H1 (cell line): ENCODE measurements around the gene SNAPC2. TPM values are rescaled to one million over a fixed set of nuclear protein-coding genes. Genes with fewer than 3 reads are reported as not detected.

ENCODE experiments used
- CTCF ChIA-PET: fragments of 300-600 bp; sonication (Branson Sonifier 250); formaldehyde crosslinking; loops from one replicate; lab custom pipeline; 2021; ENCODE audit not compliant: partially characterized antibody; lab: Charles Lee
- POLR2A ChIA-PET: fragments of 300-600 bp; sonication (Branson Sonifier 250); formaldehyde crosslinking; loops from one replicate; lab custom pipeline; 2021; ENCODE audit warnings: inconsistent platforms; ENCODE audit not compliant: partially characterized antibody; lab: Charles Lee
- DNase-seq, 2 experiments: peaks; one replicate each; pipeline versions ENCODE4 v3.0.0 to v3.0.0-alpha.2; 2010 to 2022; ENCODE audit warnings: low spot score in 2 of 2, low read depth in 1 of 2, mixed read lengths in 1 of 2
- FAIRE-seq: peaks from 2 replicates; lab custom pipeline; 2011; peaks lifted over from hg19 to GRCh38; lab: Jason Lieb, UNC
- H2AFZ ChIP-seq: 2 replicates; pipeline ENCODE4 v1.8.1; 2012; ENCODE audit warnings: low read length, inconsistent platforms
- H2AK5ac ChIP-seq: 2 replicates; pipeline ENCODE4 v1.6.1; 2013; ENCODE audit warnings: low read depth, low read length
- H2BK120ac ChIP-seq: replicated peaks from 2 replicates; pipeline ENCODE3; 2013; ENCODE audit warnings: low read depth, low read length, inconsistent platforms
- H2BK12ac ChIP-seq: 2 replicates; pipeline ENCODE4 v1.6.1; 2013; ENCODE audit warnings: low read depth, low read length
- H2BK15ac ChIP-seq: 2 replicates; pipeline ENCODE4 v1.6.1; 2013; ENCODE audit warnings: low read length
- H2BK20ac ChIP-seq: 2 replicates; pipeline ENCODE4 v1.6.1; 2013; ENCODE audit warnings: low read length
- H2BK5ac ChIP-seq: 2 replicates; pipeline ENCODE4 v1.6.1; 2013; ENCODE audit warnings: low read depth, low read length
- H3K14ac ChIP-seq: 2 replicates; pipeline ENCODE4 v1.6.1; 2013; ENCODE audit warnings: inconsistent platforms; ENCODE audit not compliant: insufficient read length
- H3K18ac ChIP-seq: 2 replicates; pipeline ENCODE4 v1.6.1; 2013; ENCODE audit warnings: low read length; ENCODE audit errors: extremely low read depth
- H3K23ac ChIP-seq: 2 replicates; pipeline ENCODE4 v1.6.1; 2013; ENCODE audit warnings: inconsistent platforms; ENCODE audit not compliant: insufficient read length
- H3K23me2 ChIP-seq: 2 replicates; pipeline ENCODE4 v1.6.1; 2013; ENCODE audit warnings: low read depth, low read length
- H3K27ac ChIP-seq: 2 replicates; pipeline ENCODE4 v1.6.1; 2011; ENCODE audit warnings: low read depth, low read length, inconsistent platforms
- H3K27me3 ChIP-seq, 4 experiments: replicated peaks in 1 of 4; 1 replicate in 1 of 4; 2 replicates in 3 of 4; pipeline versions ENCODE4 v1.6.1 to v1.8.1; 2011 to 2013; ENCODE audit warnings: low read length in 3 of 4, mild to moderate bottlenecking in 3 of 4, inconsistent platforms in 2 of 4, mixed read lengths in 2 of 4, moderate library complexity in 1 of 4; ENCODE audit not compliant: control insufficient read depth in 3 of 4, insufficient read depth in 3 of 4; ENCODE audit errors: extremely low read depth in 1 of 4
- H3K36me3 ChIP-seq, 4 experiments: 2 replicates each; pipeline versions ENCODE4 v1.6.1 to v1.8.1; 2011 to 2013; ENCODE audit warnings: mild to moderate bottlenecking in 4 of 4, low read length in 3 of 4, moderate library complexity in 2 of 4, control low read depth in 1 of 4, inconsistent platforms in 1 of 4; ENCODE audit not compliant: insufficient read depth in 4 of 4, control insufficient read depth in 2 of 4
- H3K4ac ChIP-seq: replicated peaks from 2 replicates; pipeline ENCODE3; 2013; ENCODE audit warnings: low read length, low read depth, mixed read lengths, inconsistent platforms; ENCODE audit not compliant: insufficient read length
- H3K4me1 ChIP-seq, 4 experiments: replicated peaks in 1 of 4; 1 replicate in 1 of 4; 2 replicates in 3 of 4; pipeline versions ENCODE4 v1.6.1 to v1.8.1; 2011 to 2013; ENCODE audit warnings: low read length in 3 of 4, inconsistent platforms in 2 of 4, mixed read lengths in 1 of 4; ENCODE audit not compliant: insufficient read depth in 4 of 4, control insufficient read depth in 3 of 4
- H3K4me2 ChIP-seq, 2 experiments: 2 replicates each; pipeline versions ENCODE4 v1.6.1 to v1.8.1; 2011 to 2013; ENCODE audit warnings: low read depth in 2 of 2, low read length in 2 of 2, control low read depth in 1 of 2, inconsistent platforms in 1 of 2, mild to moderate bottlenecking in 1 of 2; ENCODE audit not compliant: insufficient read depth in 1 of 2
- H3K4me3 ChIP-seq, 4 experiments: fragments of 200-600, 300-600 bp in 1 of 4; sonication (generic), shearing (Covaris generic), sonication (Bioruptor Twin) in 1 of 4; 2 replicates each; pipeline versions ENCODE4 v1.5.1 to v1.8.1; 2011 to 2016; ENCODE audit warnings: low read length in 4 of 4, low read depth in 3 of 4, control low read depth in 2 of 4, inconsistent platforms in 2 of 4, mild to moderate bottlenecking in 2 of 4, mixed read lengths in 1 of 4, moderate library complexity in 1 of 4; ENCODE audit not compliant: insufficient read depth in 2 of 4; ENCODE audit errors: extremely low read depth in 1 of 4
- H3K56ac ChIP-seq: replicated peaks from 2 replicates; pipeline ENCODE3; 2013; ENCODE audit warnings: low read depth, mild to moderate bottlenecking, mixed read lengths, low read length, inconsistent platforms; ENCODE audit not compliant: insufficient read length
- H3K79me1 ChIP-seq: 2 replicates; pipeline ENCODE4 v1.6.1; 2013; ENCODE audit warnings: low read depth, low read length, control low read depth
- H3K79me2 ChIP-seq, 2 experiments: 2 replicates each; pipeline versions ENCODE4 v1.6.1 to v1.8.1; 2012 to 2013; ENCODE audit warnings: low read length in 2 of 2, mild to moderate bottlenecking in 2 of 2, inconsistent platforms in 1 of 2; ENCODE audit not compliant: insufficient read depth in 2 of 2, control insufficient read depth in 1 of 2
- H3K9ac ChIP-seq, 4 experiments: replicated peaks in 1 of 4; 1 replicate in 1 of 4; 2 replicates in 3 of 4; pipeline versions ENCODE4 v1.6.1 to v1.8.1; 2011 to 2013; ENCODE audit warnings: low read depth in 3 of 4, low read length in 3 of 4, control low read depth in 2 of 4, mild to moderate bottlenecking in 2 of 4, moderate library complexity in 2 of 4, inconsistent platforms in 1 of 4; ENCODE audit errors: extremely low read depth in 1 of 4
- H3K9me3 ChIP-seq, 2 experiments: 2 replicates each; pipeline versions ENCODE4 v1.6.1 to v1.8.1; 2012 to 2013; ENCODE audit warnings: mild to moderate bottlenecking in 2 of 2, moderate library complexity in 2 of 2, control low read depth in 1 of 2, inconsistent platforms in 1 of 2, low read depth in 1 of 2, low read length in 1 of 2, mixed read lengths in 1 of 2; ENCODE audit not compliant: insufficient read depth in 2 of 2
- H4K20me1 ChIP-seq, 2 experiments: replicated peaks in 1 of 2; 2 replicates each; pipeline versions ENCODE3 to v1.8.1; 2011 to 2013; ENCODE audit warnings: inconsistent platforms in 2 of 2, low read length in 2 of 2, mild to moderate bottlenecking in 1 of 2; ENCODE audit not compliant: insufficient read depth in 2 of 2, control insufficient read depth in 1 of 2
- H4K5ac ChIP-seq: 2 replicates; pipeline ENCODE4 v1.6.1; 2013; ENCODE audit warnings: low read length, low read depth, mixed read lengths, inconsistent platforms; ENCODE audit not compliant: insufficient read length
- H4K8ac ChIP-seq: 2 replicates; pipeline ENCODE4 v1.8.0; 2013; ENCODE audit warnings: mild to moderate bottlenecking, moderate library complexity, low read length, inconsistent platforms; ENCODE audit not compliant: insufficient read depth; ENCODE audit errors: extremely low read depth
- H4K91ac ChIP-seq: replicated peaks from 2 replicates; pipeline ENCODE3; 2013; ENCODE audit warnings: low read length, mixed read lengths, inconsistent platforms; ENCODE audit not compliant: insufficient read length
- BACH1 ChIP-seq: IDR thresholded peaks from 2 replicates; pipeline ENCODE4 v1.6.1; 2012; ENCODE audit warnings: low read length, improper control_type of control experiment
- BRCA1 ChIP-seq: IDR thresholded peaks from 2 replicates; pipeline ENCODE4 v1.6.1; 2012; ENCODE audit warnings: low read depth, low read length, improper control_type of control experiment
- CHD2 ChIP-seq: IDR thresholded peaks from 2 replicates; pipeline ENCODE4 v1.6.1; 2012; ENCODE audit warnings: low read length, improper control_type of control experiment
- CREB1 ChIP-seq: IDR thresholded peaks from 2 replicates; pipeline ENCODE4 v1.6.1; 2012; ENCODE audit warnings: inconsistent platforms
- HDAC6 ChIP-seq: IDR thresholded peaks from one replicate; pipeline ENCODE4 v1.7.1; 2012; ENCODE audit warnings: low read depth, mild to moderate bottlenecking, inconsistent platforms, low read length, moderate library complexity
- KDM4A ChIP-seq: IDR thresholded peaks from one replicate; pipeline ENCODE4 v1.7.1; 2012; ENCODE audit warnings: low read depth, mild to moderate bottlenecking, moderate library complexity, low read length, inconsistent platforms; ENCODE audit not compliant: severe bottlenecking
- PHF8 ChIP-seq: fragments of 200-600 bp; sonication (generic); conservative IDR thresholded peaks from 2 replicates; pipeline ENCODE4 v1.7.1; 2012; ENCODE audit warnings: low read depth, mild to moderate bottlenecking, inconsistent platforms, low read length, moderate library complexity
- RAD21 ChIP-seq, 2 experiments: IDR thresholded peaks in 1 of 2; conservative IDR thresholded peaks in 1 of 2; 2 replicates each; pipeline ENCODE4 v1.6.1; 2011; ENCODE audit warnings: low read depth in 2 of 2, low read length in 2 of 2, improper control_type of control experiment in 1 of 2, inconsistent platforms in 1 of 2, mild to moderate bottlenecking in 1 of 2, moderate library complexity in 1 of 2
- SUZ12 ChIP-seq: fragments of 200-600 bp; sonication (generic); IDR thresholded peaks from 2 replicates; pipeline ENCODE4 v1.6.1; 2012; ENCODE audit warnings: mild to moderate bottlenecking, inconsistent platforms, low read length, moderate library complexity, mixed read lengths
- TAF1 ChIP-seq: IDR thresholded peaks from 2 replicates; pipeline ENCODE4 v1.6.1; 2011; ENCODE audit warnings: mild to moderate bottlenecking, low read depth, low read length
- WGBS, 2 experiments: shearing (Covaris generic) in 1 of 2; methylation state at CpG; one replicate each; pipeline versions ENCODE4 v1.1.6 to v1.1.7; 2013 to 2015; ENCODE audit warnings: low lambda C conversion rate in 2 of 2, mixed read lengths in 2 of 2, inconsistent platforms in 1 of 2, low coverage in 1 of 2, missing lambda C conversion rate in 1 of 2; ENCODE audit not compliant: insufficient replicate concordance in 2 of 2, insufficient coverage in 1 of 2, insufficient read length in 1 of 2; ENCODE audit errors: extremely low coverage in 1 of 2, missing lambda C conversion rate in 1 of 2; 5-methylcytosine and 5-hydroxymethylcytosine counted together
- polyA plus RNA-seq, 7 experiments: library from polyadenylated mRNA; depleted of rRNA in 3 of 7; stranded (reverse) in 5 of 7; unstranded in 2 of 7; fragments of >200 nt in 5 of 7; fragments of 200-250 nt in 2 of 7; gene quantifications; 1 replicate in 5 of 7; 2 replicates in 1 of 7; 4 replicates in 1 of 7; pipeline versions ENCODE4 v1.2.1 to v1.2.3, GENCODE V29; 2011 to 2013; ENCODE audit warnings: missing spikeins in 2 of 7, mixed read lengths in 2 of 7
- total RNA-seq: library from RNA; stranded (reverse); fragmentation: NEBNext Ultra II Directional; extraction: Animal tissue kit (Norgen Biotek cat#: 25700); gene quantifications from 2 replicates; pipeline ENCODE4 v1.2.1, GENCODE V29; 2021

The SNAPC2 gene
- total and polyA plus RNA-seq, 2 of the 8 experiments (the other 6 are each of a cell fraction or from before 2014, with no cell fraction given), result 18.2 to 20.3 TPM

GRCh38 chr19:7874076-7874896 is 45.9 kb upstream of the SNAPC2 start, which contains the start of gene PRR36:
Gene PRR36, minus strand, starts transcription at chr19:7874390. Its CDS starts 701 bp downstream, at chr19:7873689.
- Histone ChIP-seq H3K9me3 (no peaks in the 10 kb centered on the region), H4K8ac (peak within 1 kb of the TSS; percentile 82), H3K23ac (no peak within 1 kb of the TSS), H2AFZ (peak within 1 kb of the TSS; percentile 78; the same call in 1 of the 2 replicates), H3K4me3 (peak within 1 kb of the TSS; percentile 67 to 98 (median 70)), H3K18ac (peak within 1 kb of the TSS; percentile 93), H4K20me1 (peaks cover 4% of the 10 kb centered on the region in 2 experiments), H3K4me1 (peaks cover 0 to 17% (median 12%) of the 10 kb centered on the region in 4 experiments; a peak in 5 of 7 replicates), H3K9ac (peak within 1 kb of the TSS; percentile 54 to 77 (median 62)), H3K79me1 (no peaks in the 10 kb centered on the region; the same call in 1 of the 2 replicates), H3K4me2 (peak within 1 kb of the TSS; percentile 89 to 100), H3K56ac (peak within 1 kb of the TSS; percentile 1), H3K79me2 (no peaks in the 10 kb centered on the region), H2BK12ac (peak within 1 kb of the TSS; percentile 27; the same call in 1 of the 2 replicates), H3K4ac (peak within 1 kb of the TSS; percentile 38), H3K36me3 (no peaks in the 10 kb centered on the region), H4K5ac (peak within 1 kb of the TSS; percentile 85), H2BK15ac (no peak within 1 kb of the TSS), H2BK5ac (peak within 1 kb of the TSS; percentile 66; the same call in 1 of the 2 replicates), H3K27ac (0 out of 2 replicates have a peak within 1 kb of the TSS, but pooled peaks have one; percentile 46), H3K14ac (no peak within 1 kb of the TSS), H4K91ac (no peak within 1 kb of the TSS), H3K27me3 (peaks cover 0 to 7% (median 5%) of the 10 kb centered on the region in 4 experiments; a peak in 3 of 7 replicates), H2BK120ac (no peak within 1 kb of the TSS), H2AK5ac (peak within 1 kb of the TSS; percentile 93; the same call in 1 of the 2 replicates), H2BK20ac (no peak within 1 kb of the TSS), H3K23me2 (peaks cover 12% of the 10 kb centered on the region)
- FAIRE-seq, result no peak
- DNase-seq, result peak in 1 of 2 experiments; percentile 93
- ChIA-PET POLR2A (interaction anchor here (0.6 to 2.0 kb wide), 9 partner anchors 9 to 279 kb away, joined by 3 to 9 read pairs (median 4); partner anchors contain the start of gene LRRC8E), CTCF (interaction anchor here (0.9 to 3.5 kb wide), 12 partner anchors 8 to 48 kb away, joined by 3 to 17 read pairs (median 4); partner anchors contain the start of genes MAP2K7 and SNAPC2)
- WGBS, 2 experiments, result 1% methylated on average over 47 of the region's 88 CpGs; no CpG with 5 or more reads in 1 of the 2 experiments
- TF ChIP-seq TAF1 (peak; percentile 53), CHD2 (peak; percentile 68), BRCA1 (no peak), CREB1 (peak; percentile 16; the same call in 1 of the 2 replicates), HDAC6 (no peak), PHF8 (peak; percentile 64), SUZ12 (0 out of 2 replicates have a peak, but pooled peaks have one; percentile 1), BACH1 (no peak), KDM4A (peak; percentile 65), RAD21 (IDR thresholded peaks at IDR 0.05 in 1 of 2, conservative IDR thresholded peaks at IDR 0.05 in 1 of 2; ENCODE audit: low read depth in 2 of 2, low read length in 2 of 2) (peak; percentile 13 to 47; a peak in 2 of 4 replicates)
